HG03460 (cell line): ENCODE data around the gene GRM5.
"Not testable (repeated sequence)": the region's sequence is repeated elsewhere in the genome, so short reads cannot be mapped to it uniquely, and the experiment has no call there.

Experiments
- ATAC-seq: cut with Tn5 transposase; IDR thresholded peaks from one replicate; pipeline ENCODE4 v1.9.1; 2021; ENCODE audit not compliant: unreplicated experiment

The GRM5 gene

DNA sequence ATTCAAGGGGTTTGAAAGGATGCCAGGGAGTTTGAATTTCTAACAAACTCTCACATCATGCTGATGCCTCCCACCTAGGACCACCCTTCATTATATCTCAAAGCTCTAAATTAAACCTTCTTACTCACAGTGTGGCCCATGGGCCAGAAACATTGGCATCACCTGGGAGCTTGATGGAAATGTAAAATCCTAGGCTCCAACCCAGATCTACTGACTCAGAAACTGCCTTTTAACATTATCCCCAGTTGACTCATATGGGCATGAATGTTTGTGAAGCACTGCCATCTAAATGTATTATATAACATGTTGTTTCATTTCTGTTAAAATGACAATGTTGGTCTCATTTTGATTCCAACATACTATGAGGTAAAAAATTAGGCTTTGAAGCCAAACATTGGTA is 90.3 kb downstream of the GRM5 start:
- not testable (repeated sequence) for ATAC-seq

GRCh38 chr11:88972210-88972609 is 93.6 kb downstream of the GRM5 start:
- no peak for ATAC-seq

GRCh38 chr11:88961621-88962020 is 104.2 kb downstream of the GRM5 start:
- not testable (repeated sequence) for ATAC-seq

DNA sequence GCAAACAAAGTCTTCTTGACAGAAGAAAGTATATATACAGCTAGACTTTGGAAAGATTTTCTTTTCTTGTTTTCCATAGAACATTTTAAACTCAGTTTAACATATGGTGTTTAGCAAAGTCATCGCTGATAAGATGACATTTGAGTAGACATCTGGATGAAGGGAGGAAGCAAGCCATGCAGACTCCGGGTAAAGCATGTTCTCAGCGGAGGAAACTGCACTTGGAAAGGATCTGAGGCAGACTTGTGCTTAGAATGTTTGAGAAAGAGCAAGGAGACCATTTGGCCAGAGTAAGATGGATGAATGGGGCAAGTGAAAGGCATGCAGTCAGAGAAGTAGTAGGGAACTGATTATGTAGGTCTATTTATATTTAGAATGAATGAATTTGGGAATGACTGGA is 105.9 kb downstream of the GRM5 start:
- not testable (repeated sequence) for ATAC-seq

DNA sequence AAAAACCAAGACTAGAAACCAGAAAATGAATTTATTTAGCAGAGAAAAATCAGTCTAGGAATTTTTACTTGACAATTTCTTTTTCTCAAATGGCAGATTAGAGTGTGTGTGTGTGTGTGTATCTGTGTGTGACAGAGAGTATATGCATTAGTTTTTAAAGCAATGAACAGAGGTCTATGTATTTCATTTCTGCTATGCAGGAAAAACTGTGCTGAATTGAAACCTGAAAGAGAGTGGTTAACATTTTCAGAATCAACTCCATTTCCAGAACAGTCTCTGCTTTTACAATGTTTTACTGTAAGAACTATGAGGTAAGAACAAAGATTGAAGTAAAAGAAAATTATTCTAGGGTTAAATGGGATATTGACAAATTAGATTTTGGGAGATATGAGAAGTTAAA is 114.8 kb downstream of the GRM5 start:
- no peak for ATAC-seq

- not testable (repeated sequence) for ATAC-seq
Observed at GRCh38 chr11:88948908-88949307, 116.9 kb downstream of the GRM5 start.

- peak; percentile 52 for ATAC-seq
Observed at GRCh38 chr11:88947843-88948572, 117.8 kb downstream of the GRM5 start.

GRCh38 chr11:88929665-88930064 is 136.1 kb downstream of the GRM5 start:
- ATAC-seq = not testable (repeated sequence)

DNA sequence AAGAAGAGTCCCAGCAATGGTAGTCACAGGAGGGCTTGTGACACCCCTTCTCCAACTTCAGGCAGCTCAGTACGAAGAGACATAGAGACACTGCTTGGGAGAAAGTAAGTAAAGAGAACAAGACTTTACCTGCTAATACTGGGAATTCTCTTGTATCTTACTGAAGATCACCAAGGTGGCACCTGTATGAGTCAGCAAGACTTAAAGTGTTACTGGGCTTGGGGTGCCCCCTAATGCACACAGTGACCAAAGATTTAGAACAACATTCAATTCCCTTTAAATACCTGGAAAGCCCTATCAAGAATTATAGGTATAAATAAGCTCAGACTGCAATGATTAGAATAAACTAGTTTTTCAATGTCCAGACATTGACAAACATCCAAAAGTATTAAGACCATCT is 148.7 kb downstream of the GRM5 start:
- not testable (repeated sequence) for ATAC-seq

GRCh38 chr11:88909500-88909899 is 156.3 kb downstream of the GRM5 start:
- ATAC-seq = no peak

DNA sequence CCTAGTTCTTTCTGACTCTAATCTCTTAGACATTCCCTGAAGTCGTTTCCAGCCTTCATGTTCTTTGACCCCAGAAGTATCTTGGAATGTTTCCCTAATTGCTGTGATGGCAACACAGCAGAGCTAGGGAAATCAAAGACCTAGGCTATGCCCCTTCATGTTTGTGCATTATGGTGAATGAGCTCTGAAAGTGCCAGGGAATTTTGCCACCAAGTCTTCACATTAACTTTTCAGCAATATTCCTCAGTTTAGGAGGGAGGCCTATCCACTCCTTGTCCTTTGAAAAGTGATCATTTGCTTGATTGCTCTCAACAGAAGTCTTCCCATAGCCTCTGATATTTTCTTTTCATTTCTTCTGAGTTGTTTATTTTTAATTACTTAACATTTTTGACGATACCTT is 164.3 kb downstream of the GRM5 start:
- ATAC-seq = not testable (repeated sequence)

DNA sequence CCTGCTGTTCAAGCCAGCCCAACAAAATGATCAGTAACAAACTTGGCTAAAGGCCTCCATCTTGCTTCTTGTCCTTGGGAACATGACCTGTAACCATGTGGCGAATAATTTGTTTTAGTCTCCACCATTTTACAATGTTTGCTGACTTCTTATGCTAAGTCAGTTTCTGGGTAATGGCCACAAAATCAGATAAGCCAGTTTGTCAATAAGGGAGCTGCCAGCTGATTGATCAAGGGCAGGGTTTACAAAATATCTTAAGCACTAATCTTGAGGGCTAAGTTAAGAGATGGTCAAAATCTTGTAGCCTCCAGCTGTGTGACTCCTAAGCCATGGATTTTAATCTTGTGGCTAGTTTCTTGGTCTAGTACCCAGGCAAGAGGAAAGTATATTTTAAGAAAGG is 176.9 kb downstream of the GRM5 start:
- not testable (repeated sequence) for ATAC-seq

- ATAC-seq = peak; percentile 67
Observed at GRCh38 chr11:88886796-88887195, 179.0 kb downstream of the GRM5 start.

- ATAC-seq = not testable (repeated sequence)
Observed at GRCh38 chr11:88882800-88883199, 183.0 kb downstream of the GRM5 start.

DNA sequence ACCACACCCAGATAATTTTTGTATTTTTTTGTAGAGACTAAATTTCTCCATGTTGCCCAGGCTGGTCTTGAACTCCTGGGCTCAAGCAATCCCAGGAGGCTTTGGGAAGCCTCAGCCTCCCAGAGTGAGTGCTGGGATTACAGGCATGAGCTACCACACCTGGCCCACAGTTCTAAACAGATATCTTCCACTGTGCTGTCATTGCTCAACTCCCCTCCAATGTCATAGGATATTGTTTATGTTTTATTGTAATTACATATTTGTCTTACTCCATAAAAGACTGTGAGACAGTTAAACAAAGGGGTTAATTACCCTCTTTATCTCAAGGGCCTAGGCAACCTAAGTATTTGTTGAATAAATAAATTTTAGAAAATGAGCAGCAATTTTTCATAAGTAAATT is 204.2 kb downstream of the GRM5 start:
- no peak for ATAC-seq

DNA sequence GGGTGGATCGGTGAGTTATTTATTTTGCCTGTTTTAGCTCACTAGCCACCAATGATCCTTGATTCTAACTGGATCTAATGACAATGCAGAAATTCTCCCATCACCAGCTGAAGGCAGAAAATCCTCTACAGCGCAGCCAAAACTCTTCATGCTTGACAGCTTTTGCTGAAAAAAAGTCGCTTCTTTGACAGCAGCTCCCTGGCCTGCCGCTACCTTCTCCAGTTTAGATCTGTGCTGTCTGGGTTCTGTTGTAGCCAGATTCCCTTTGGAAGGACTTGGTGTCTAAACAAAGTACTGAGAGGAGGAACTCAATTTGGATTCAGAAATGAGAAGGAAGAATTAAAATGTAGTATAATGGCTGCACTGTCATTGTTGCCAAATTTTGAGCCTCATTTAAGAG is 205.4 kb downstream of the GRM5 start:
- ATAC-seq = not testable (repeated sequence)

- not testable (repeated sequence) for ATAC-seq
Observed at GRCh38 chr11:88853963-88854362, 211.8 kb downstream of the GRM5 start.

DNA sequence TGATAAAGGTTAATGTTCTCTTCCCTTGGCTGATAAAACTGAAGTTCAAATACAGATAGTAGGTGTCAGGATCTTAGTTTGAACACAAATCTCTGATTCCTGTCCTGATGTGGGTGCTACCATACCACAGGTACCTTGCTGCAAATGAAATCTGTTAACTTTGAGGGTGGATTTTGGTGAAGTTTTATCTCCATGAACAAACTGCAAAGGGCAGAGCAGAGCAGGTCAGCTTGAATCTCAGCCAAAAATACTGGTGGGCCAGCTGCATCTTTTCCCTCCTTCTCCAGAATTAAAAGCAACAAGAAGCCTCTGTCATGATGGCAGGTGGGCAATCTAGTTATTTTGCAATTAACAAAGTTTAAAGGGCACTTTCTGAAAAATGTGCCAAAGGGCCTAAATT is 214.2 kb downstream of the GRM5 start:
- ATAC-seq = not testable (repeated sequence)

GRCh38 chr11:88849773-88850172 is 216.0 kb downstream of the GRM5 start:
- not testable (repeated sequence) for ATAC-seq

DNA sequence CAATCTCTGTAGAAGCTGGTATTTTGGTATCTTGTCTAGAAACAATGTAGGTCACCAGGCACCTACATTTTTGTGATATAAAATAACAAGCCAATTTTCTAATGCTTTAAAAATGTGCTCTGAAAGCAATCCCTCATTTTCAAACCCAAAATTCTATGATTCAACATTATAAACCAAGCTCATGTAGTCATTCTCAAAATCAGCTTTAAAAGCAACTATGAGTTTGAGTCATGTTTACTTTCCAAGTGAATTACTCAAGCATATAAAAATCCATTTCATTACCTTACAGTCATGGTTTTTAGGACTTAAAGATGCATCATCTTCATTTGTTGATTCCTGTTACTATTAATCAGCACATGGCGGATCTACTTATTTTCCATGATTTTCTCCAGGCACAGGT is 216.4 kb downstream of the GRM5 start:
- no peak for ATAC-seq

GRCh38 chr11:88846266-88846665 is 219.5 kb downstream of the GRM5 start:
- ATAC-seq = not testable (repeated sequence)

DNA sequence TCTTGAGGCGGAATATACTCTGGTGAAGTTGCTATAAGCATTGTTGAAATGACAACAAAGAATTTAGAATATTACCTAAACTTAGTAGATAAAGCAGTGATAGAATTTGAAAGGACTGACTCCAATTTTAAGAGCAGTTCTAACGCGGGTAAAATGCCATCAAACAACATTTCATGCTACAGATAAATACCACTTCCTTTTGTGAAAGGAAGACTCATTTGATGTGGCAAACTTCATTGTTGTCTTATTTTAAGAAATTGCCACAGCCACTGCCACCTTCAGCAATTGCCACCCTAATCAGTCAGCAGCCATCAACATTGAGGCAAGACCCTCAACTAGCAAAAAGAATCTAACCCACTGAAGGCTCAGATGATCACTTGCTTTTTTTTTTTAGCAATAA is 220.8 kb downstream of the GRM5 start:
- ATAC-seq = not testable (repeated sequence)
